GM18867 (cell line): ENCODE data around the gene PUSL1.

Source experiments
- ATAC-seq: cut with Tn5 transposase; IDR thresholded peaks from one replicate; pipeline ENCODE4 v1.9.1; 2021; ENCODE audit warnings: mild to moderate bottlenecking, moderate library complexity; ENCODE audit not compliant: unreplicated experiment

The PUSL1 gene

GRCh38 chr1:1278620-1279019 is 29.8 kb upstream of the PUSL1 start:
- ATAC-seq: no peak

DNA sequence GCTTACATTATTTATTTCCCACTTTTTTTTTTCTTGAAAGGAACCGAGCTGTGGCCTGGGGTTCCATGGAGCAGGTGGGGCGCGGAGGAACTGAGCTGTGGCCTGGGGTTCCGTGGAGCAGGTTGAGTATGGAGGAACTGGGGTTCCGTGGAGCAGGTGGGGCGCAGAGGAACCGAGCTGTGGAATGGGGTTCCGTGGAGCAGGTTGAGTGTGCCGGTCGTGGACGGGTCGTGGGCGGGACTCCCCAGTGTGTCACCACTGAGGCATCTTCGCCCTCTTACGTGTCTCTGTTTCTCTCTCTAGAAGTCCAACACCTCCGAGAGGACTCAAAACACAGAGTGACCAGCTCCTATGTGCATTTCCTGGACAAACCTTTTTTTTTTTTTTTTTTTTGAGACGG is 29.4 kb upstream of the PUSL1 start:
- no peak for ATAC-seq

GRCh38 chr1:1280782-1281481 is 27.5 kb upstream of the PUSL1 start:
- no peak for ATAC-seq

DNA sequence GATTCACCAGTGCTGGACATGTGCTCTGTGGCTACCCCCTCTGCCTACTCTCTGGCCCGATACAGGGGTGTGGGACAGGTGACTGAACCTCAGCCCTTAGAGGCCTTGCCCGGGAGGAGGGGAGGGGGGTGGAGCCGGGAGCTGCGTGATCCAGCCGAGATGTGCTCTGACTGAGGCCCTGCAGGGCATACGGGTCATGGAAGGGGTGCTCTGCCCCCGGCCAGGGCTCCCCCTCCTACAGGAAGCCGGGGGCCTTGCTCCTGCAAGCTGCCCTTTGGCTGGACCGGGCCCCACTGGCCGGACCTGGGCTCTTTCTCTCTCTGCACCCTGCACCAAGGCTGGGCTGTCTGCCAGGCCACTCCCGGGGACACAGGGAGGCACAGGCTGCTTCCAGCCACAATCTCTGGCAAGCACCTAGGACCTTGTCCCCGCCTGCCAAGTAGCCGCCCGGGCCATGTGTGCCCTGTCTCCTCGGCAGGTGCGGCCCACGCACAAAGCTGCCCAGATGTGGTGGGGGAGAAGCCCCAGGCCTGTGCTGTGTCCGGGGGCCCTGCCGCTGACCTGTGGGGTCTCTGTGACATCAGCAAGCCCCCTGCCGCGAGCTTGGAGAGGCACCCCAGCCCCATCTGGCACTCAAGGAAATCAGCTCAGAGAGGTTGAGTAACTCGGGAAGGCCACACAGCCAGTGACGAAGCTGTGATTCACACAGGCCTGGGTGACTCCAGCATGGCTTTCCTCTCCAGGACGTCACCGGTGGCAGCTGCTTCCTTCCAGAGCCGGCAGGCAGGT is 26.7 kb upstream of the PUSL1 start:
- ATAC-seq: no peak

- no peak for ATAC-seq
Measured at GRCh38 chr1:1282998-1283397, 25.4 kb upstream of the PUSL1 start.

- ATAC-seq: no peak
Measured at GRCh38 chr1:1283821-1284220, 24.6 kb upstream of the PUSL1 start.

GRCh38 chr1:1284221-1285101 is 23.9 kb upstream of the PUSL1 start:
- no peak for ATAC-seq

GRCh38 chr1:1285102-1285571 is 23.3 kb upstream of the PUSL1 start:
- ATAC-seq: no peak

GRCh38 chr1:1285611-1286311 is 22.6 kb upstream of the PUSL1 start:
- ATAC-seq: no peak

DNA sequence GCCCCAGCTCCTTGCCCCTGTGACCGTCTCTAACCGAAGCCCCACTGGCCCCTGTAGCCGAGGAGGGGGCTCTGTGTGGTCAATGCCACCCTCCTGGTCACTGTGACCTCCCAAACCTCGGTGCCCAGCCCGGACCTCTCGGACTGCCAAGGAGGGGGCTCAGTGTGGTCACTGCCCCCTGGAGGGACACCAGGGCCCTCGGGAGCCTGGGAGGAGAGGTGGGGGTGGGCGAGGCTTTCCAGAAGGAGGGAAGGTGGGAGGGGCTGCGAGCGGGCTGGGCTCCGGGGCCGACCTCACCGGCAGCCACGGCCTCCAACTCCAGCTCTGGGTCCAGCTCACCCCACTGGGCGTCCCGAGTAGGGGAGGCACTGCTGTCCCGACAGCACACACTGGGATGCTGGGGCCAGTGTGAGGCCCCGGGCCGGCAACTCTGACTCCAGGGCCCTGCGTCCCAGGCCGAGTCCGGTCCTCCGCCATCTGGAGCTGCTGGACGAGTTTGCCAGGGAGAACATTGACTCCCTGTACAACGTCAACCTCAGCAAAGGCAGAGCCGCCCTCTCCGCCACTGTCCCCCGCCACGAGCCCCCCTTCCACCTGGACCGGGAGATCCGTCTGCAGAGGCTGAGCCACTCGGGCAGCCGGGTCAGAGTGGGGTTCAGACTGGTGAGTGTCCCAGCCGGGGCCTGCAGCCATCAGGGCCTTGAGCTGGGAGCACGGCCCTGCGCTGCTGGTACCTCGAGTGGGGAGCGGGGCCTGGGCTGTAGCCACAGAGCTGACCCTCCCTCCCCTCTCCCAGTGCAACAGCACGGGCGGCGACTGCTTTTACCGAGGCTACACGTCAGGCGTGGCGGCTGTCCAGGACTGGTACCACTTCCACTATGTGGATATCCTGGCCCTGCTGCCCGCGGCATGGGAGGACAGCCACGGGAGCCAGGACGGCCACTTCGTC is 21.8 kb upstream of the PUSL1 start:
- ATAC-seq: no peak

DNA sequence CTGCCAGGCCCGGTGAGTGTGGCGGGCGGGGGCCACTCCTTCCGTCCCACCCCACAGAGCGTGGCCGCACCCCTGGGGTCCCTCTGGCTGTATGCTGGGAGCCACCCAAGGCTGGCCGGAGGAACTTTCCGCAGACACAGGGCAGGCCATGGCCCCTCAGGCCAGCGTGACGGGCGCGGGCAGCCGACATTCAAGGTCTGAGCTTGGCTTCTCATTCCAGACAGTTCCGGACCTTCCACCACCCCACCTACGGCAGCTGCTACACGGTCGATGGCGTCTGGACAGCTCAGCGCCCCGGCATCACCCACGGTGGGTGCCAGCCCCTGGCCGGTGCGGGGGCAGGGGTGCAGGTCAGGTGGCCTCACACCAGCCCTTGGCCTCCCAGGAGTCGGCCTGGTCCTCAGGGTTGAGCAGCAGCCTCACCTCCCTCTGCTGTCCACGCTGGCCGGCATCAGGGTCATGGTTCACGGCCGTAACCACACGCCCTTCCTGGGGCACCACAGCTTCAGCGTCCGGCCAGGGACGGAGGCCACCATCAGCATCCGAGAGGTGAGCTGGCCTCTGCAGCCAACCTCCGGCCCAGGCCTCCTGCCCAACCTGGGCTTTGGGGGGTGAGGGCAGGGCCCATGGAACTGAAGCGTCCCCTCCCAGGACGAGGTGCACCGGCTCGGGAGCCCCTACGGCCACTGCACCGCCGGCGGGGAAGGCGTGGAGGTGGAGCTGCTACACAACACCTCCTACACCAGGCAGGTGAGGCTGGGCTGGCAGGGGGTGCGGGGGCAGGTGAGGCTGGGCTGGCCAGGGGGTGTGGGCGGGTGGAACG is 20.9 kb upstream of the PUSL1 start:
- no peak for ATAC-seq

DNA sequence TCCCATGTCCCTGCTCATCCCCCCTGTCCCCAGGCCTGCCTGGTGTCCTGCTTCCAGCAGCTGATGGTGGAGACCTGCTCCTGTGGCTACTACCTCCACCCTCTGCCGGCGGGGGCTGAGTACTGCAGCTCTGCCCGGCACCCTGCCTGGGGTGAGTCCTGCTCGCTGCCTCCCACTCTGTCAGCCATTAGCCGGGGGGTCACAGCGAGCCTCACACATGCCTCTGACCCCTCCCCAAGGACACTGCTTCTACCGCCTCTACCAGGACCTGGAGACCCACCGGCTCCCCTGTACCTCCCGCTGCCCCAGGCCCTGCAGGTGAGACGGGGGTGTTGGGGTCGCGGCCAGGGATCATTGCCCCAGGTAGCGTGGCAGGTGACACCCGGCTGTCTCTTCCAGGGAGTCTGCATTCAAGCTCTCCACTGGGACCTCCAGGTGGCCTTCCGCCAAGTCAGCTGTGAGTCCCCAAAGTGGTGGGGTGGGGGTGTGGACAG is 18.1 kb upstream of the PUSL1 start:
- ATAC-seq: no peak

DNA sequence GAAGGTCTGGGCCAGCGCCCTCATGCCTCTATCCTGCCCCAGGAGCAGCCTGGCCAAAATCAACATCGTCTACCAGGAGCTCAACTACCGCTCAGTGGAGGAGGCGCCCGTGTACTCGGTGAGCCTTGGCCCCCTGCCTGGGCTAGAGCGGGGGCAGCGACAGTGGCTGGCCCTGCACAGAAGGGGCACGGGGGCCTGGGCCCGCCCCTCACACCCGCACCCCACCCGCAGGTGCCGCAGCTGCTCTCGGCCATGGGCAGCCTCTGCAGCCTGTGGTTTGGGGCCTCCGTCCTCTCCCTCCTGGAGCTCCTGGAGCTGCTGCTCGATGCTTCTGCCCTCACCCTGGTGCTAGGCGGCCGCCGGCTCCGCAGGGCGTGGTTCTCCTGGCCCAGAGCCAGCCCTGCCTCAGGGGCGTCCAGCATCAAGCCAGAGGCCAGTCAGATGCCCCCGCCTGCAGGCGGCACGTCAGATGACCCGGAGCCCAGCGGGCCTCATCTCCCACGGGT is 17.3 kb upstream of the PUSL1 start:
- ATAC-seq: no peak

DNA sequence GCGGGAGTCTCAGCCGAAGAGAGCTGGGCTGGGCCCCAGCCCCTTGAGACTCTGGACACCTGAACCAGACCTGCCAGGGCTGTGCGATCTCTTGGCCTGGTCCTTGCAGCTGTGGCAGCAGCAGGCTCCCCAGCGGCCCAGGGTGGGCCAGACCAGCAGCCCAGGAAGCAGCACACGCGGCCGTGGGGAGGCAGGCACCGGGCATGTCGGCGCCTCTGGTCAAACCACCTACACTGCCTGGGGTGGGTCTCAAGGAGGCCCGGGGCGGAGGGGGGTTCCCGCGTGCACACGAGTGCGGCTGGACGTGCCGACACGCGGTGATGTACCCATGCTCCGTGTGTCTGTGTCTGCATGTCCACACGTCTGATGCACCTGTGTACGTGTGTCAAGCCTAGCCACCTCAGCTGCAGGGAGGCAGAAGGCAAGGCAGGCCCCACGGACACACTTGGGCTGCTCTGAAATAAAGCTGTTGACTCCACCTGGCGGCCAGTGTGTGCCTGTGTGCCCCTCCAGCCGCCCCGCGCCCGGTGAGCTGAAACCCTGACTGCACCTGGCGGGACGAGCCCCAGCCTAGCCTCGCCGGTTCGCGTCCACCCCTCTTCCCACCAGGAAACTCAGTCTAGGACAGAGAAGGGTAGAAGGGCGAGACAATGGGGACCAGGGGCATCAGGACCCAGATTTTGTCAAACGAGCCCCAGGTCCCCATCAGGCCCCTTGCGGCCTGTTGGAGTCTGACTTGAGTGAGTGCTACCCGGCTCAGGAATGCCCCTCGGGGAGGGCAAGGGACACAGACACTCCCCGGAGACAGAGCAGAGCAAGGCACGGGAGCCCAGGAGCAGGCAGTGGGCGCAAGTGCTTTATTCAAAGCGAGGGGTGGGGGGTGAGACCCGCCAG is 16.6 kb upstream of the PUSL1 start:
- peak; percentile 46 for ATAC-seq

DNA sequence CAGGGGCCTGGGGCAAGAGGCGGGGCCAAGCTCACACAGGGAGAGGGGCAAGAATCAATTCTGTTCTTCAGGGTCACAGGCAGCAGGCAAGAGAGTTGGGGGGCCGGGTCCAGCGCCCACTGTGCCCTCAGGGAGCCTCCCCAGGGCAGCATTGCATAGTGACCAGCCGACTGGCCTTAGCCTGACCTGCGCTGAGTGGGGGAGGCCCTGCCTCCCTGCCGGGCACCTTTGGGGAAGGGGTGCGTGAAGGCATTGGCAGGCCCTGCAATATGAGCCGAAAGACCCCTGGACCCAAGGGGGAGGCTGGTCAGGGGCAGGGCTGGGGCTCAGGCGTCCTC is 16.0 kb upstream of the PUSL1 start:
- no peak for ATAC-seq

GRCh38 chr1:1292851-1293250 is 15.5 kb upstream of the PUSL1 start:
- no peak for ATAC-seq
